ENCODE data around the gene PCSK1. TPM values are rescaled to one million over a fixed set of nuclear protein-coding genes. Genes with fewer than 3 reads are reported as not detected.

PCSK1 gene
- total RNA-seq, 1 experiment from 2014 or later = 4.5 TPM

DNA sequence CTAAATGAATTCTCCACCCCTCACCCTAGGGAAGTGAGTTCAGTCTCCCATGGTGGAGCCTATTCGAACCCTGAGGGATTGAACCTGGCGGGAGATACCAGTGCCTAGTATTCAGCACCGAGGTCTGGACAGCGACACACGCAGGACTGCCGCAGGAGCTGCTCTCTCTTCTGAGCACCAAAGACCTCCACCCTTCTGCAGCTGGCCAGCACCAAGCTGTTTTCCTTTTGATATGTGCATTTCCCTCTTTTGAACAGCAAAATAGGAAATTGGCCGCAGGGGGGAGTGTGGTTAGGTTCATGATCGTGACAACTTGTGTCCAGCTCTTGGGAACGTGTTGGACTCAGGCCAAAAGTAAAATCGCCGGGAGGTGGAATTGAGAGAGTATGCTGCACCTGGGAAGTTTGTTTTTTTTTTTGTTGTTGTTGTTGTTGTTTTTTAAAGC is 1.2 kb upstream of the PCSK1 start (continued):
- TF ChIP-seq, protein P1, sequence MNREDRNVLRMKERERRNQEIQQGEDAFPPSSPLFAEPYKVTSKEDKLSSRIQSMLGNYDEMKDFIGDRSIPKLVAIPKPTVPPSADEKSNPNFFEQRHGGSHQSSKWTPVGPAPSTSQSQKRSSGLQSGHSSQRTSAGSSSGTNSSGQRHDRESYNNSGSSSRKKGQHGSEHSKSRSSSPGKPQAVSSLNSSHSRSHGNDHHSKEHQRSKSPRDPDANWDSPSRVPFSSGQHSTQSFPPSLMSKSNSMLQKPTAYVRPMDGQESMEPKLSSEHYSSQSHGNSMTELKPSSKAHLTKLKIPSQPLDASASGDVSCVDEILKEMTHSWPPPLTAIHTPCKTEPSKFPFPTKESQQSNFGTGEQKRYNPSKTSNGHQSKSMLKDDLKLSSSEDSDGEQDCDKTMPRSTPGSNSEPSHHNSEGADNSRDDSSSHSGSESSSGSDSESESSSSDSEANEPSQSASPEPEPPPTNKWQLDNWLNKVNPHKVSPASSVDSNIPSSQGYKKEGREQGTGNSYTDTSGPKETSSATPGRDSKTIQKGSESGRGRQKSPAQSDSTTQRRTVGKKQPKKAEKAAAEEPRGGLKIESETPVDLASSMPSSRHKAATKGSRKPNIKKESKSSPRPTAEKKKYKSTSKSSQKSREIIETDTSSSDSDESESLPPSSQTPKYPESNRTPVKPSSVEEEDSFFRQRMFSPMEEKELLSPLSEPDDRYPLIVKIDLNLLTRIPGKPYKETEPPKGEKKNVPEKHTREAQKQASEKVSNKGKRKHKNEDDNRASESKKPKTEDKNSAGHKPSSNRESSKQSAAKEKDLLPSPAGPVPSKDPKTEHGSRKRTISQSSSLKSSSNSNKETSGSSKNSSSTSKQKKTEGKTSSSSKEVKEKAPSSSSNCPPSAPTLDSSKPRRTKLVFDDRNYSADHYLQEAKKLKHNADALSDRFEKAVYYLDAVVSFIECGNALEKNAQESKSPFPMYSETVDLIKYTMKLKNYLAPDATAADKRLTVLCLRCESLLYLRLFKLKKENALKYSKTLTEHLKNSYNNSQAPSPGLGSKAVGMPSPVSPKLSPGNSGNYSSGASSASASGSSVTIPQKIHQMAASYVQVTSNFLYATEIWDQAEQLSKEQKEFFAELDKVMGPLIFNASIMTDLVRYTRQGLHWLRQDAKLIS (CRISPR knock-in tag; IDR thresholded peaks at IDR 0.05; ENCODE audit: borderline replicate concordance) = 0 out of 2 replicates have a peak, but pooled peaks have one; percentile 84
- TF ChIP-seq PRDM15 (CRISPR knock-in tag; IDR thresholded peaks at IDR 0.05) (no peak), NR3C1 (CRISPR knock-in tag; conservative IDR thresholded peaks at IDR 0.05; ENCODE audit: low read depth) (0 out of 2 replicates have a peak, but pooled peaks have one; percentile 74), ZNF138 (CRISPR knock-in tag; conservative IDR thresholded peaks at IDR 0.05) (no peak), ZNF263 (CRISPR knock-in tag; IDR thresholded peaks at IDR 0.05; ENCODE audit: low read depth) (no peak), TP53 (CRISPR knock-in tag; IDR thresholded peaks at IDR 0.05) (peak; percentile 76), ZNF425 (CRISPR knock-in tag; conservative IDR thresholded peaks at IDR 0.05) (no peak), SMAD3 (CRISPR knock-in tag; IDR thresholded peaks at IDR 0.05; ENCODE audit: borderline replicate concordance) (peak; percentile 92), ESRRA (CRISPR knock-in tag; IDR thresholded peaks at IDR 0.05; ENCODE audit: borderline replicate concordance) (peak; percentile 79; the same call in 1 of the 2 replicates), GRHL2 (CRISPR knock-in tag; IDR thresholded peaks at IDR 0.05; ENCODE audit: insufficient replicate concordance, severe bottlenecking) (no peak), PRRX2 (CRISPR knock-in tag; IDR thresholded peaks at IDR 0.05) (no peak), ETV6 (CRISPR knock-in tag; IDR thresholded peaks at IDR 0.05) (peak; percentile 98), ERG (CRISPR knock-in tag; IDR thresholded peaks at IDR 0.05) (no peak), MLX (CRISPR knock-in tag; IDR thresholded peaks at IDR 0.05) (no peak), CREM (CRISPR knock-in tag; IDR thresholded peaks at IDR 0.05) (peak; percentile 73), ZNF416 (CRISPR knock-in tag; IDR thresholded peaks at IDR 0.05) (no peak), NR1H2 (CRISPR knock-in tag; IDR thresholded peaks at IDR 0.05) (0 out of 2 replicates have a peak, but pooled peaks have one; percentile 50), MXD4 (CRISPR knock-in tag; IDR thresholded peaks at IDR 0.05; ENCODE audit: borderline replicate concordance) (no peak), CDX4 (CRISPR knock-in tag; IDR thresholded peaks at IDR 0.05; ENCODE audit: borderline replicate concordance) (no peak), SOX15 (CRISPR knock-in tag; IDR thresholded peaks at IDR 0.05) (no peak)
- TF ChIP-seq, protein P2, sequence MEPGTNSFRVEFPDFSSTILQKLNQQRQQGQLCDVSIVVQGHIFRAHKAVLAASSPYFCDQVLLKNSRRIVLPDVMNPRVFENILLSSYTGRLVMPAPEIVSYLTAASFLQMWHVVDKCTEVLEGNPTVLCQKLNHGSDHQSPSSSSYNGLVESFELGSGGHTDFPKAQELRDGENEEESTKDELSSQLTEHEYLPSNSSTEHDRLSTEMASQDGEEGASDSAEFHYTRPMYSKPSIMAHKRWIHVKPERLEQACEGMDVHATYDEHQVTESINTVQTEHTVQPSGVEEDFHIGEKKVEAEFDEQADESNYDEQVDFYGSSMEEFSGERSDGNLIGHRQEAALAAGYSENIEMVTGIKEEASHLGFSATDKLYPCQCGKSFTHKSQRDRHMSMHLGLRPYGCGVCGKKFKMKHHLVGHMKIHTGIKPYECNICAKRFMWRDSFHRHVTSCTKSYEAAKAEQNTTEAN (CRISPR knock-in tag; IDR thresholded peaks at IDR 0.05) = peak; percentile 81; the same call in 1 of the 2 replicates
- TF ChIP-seq, protein P3, sequence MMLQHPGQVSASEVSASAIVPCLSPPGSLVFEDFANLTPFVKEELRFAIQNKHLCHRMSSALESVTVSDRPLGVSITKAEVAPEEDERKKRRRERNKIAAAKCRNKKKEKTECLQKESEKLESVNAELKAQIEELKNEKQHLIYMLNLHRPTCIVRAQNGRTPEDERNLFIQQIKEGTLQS (CRISPR knock-in tag; conservative IDR thresholded peaks at IDR 0.05) = no peak
- TF ChIP-seq, protein P4, sequence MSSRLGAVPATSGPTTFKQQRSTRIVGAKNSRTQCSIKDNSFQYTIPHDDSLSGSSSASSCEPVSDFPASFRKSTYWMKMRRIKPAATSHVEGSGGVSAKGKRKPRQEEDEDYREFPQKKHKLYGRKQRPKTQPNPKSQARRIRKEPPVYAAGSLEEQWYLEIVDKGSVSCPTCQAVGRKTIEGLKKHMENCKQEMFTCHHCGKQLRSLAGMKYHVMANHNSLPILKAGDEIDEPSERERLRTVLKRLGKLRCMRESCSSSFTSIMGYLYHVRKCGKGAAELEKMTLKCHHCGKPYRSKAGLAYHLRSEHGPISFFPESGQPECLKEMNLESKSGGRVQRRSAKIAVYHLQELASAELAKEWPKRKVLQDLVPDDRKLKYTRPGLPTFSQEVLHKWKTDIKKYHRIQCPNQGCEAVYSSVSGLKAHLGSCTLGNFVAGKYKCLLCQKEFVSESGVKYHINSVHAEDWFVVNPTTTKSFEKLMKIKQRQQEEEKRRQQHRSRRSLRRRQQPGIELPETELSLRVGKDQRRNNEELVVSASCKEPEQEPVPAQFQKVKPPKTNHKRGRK (CRISPR knock-in tag; IDR thresholded peaks at IDR 0.05; ENCODE audit: borderline replicate concordance) = 0 out of 2 replicates have a peak, but pooled peaks have one; percentile 60

Measured in WTC11 (cell line).